HepG2 (cell line): ENCODE measurements around the gene DNAL4. TPM values are rescaled to one million over a fixed set of nuclear protein-coding genes. Genes with fewer than 3 reads are reported as not detected.
A peak's percentile ranks its signal among the peaks of the same experiment; 100 is the strongest.

ENCODE experiments used
- ATAC-seq: fragments of 200-7000 bp; cut with Tn5 transposase; 3 replicates; pipeline ENCODE4 v1.9.1; 2020; ENCODE audit warnings: mild to moderate bottlenecking, moderate library complexity
- BruUV-seq: library from RNA; stranded (reverse); fragments of 400-500 nt; replicated peaks from 2 replicates; lab custom pipeline; 2021; lab: Mats Ljungman, UMichigan
- CTCF ChIA-PET: fragments of 300-600 bp; formaldehyde crosslinking; extraction: SDS; loops from one replicate; lab custom pipeline; 2021; ENCODE audit warnings: low total read pairs, inconsistent platforms, low intra/inter-chr PET ratio; lab: Yijun Ruan, JAX
- POLR2A ChIA-PET: fragments of 350-600 bp; sonication (Branson Sonifier 250); formaldehyde crosslinking; loops from one replicate; lab custom pipeline; 2020; ENCODE audit warnings: antibody characterized with exemption, inconsistent platforms; lab: Yijun Ruan, JAX
- DNase-seq: peaks from one replicate; pipeline ENCODE4 v3.0.0-alpha.2; 2015; ENCODE audit warnings: low spot score
- FAIRE-seq: peaks from 3 replicates; lab custom pipeline; 2011; peaks lifted over from hg19 to GRCh38; lab: Jason Lieb, UNC
- H2AFZ ChIP-seq: one replicate; pipeline ENCODE4 v1.6.1; 2011; ENCODE audit warnings: low read length, inconsistent platforms
- H3K27ac ChIP-seq: fragments of 300-600 bp; 3 replicates; pipeline ENCODE4 v1.8.0; 2011; ENCODE audit warnings: mixed run types, mild to moderate bottlenecking, mixed read lengths, low read length, inconsistent platforms; ENCODE audit not compliant: insufficient read depth; ENCODE audit errors: extremely low read length
- H3K27me3 ChIP-seq, 2 experiments: fragments of 200-600 bp in 1 of 2; 2 replicates in 1 of 2; 3 replicates in 1 of 2; pipeline versions ENCODE4 v1.6.0 to v1.8.0; 2011; ENCODE audit warnings: low read length in 2 of 2, mild to moderate bottlenecking in 2 of 2, moderate library complexity in 2 of 2, inconsistent platforms in 1 of 2; ENCODE audit not compliant: insufficient read depth in 2 of 2, control insufficient read depth in 1 of 2
- H3K36me3 ChIP-seq, 2 experiments: fragments of 200-600 bp in 1 of 2; replicated peaks in 1 of 2; 2 replicates in 1 of 2; 3 replicates in 1 of 2; pipeline versions ENCODE4 v1.5.1 to v1.8.0; 2011; ENCODE audit warnings: low read length in 2 of 2, inconsistent platforms in 1 of 2; ENCODE audit not compliant: insufficient read depth in 2 of 2, control insufficient read depth in 1 of 2
- H3K4me1 ChIP-seq: 2 replicates; pipeline ENCODE4 v1.5.1; 2012; ENCODE audit warnings: low read length, inconsistent platforms; ENCODE audit not compliant: insufficient read depth
- H3K4me2 ChIP-seq: 2 replicates; pipeline ENCODE4 v1.6.0; 2011; ENCODE audit warnings: low read depth, low read length, inconsistent platforms
- H3K4me3 ChIP-seq, 3 experiments: fragments of 200-600 bp in 1 of 3; sonication (generic), shearing (Covaris generic) in 1 of 3; replicated peaks in 1 of 3; 2 replicates each; pipeline ENCODE4 v1.5.1; 2011 to 2016; ENCODE audit warnings: low read length in 3 of 3, inconsistent platforms in 2 of 3, low read depth in 2 of 3, mild to moderate bottlenecking in 2 of 3, control low read depth in 1 of 3, mixed read lengths in 1 of 3; ENCODE audit not compliant: insufficient read depth in 1 of 3
- H3K79me2 ChIP-seq: one replicate; pipeline ENCODE4 v1.6.1; 2011; ENCODE audit warnings: low read length, inconsistent platforms; ENCODE audit not compliant: insufficient read depth
- H3K9ac ChIP-seq: 2 replicates; pipeline ENCODE4 v1.6.0; 2011; ENCODE audit warnings: mild to moderate bottlenecking, low read depth, low read length, inconsistent platforms; ENCODE audit not compliant: insufficient read depth
- H3K9me3 ChIP-seq: 2 replicates; pipeline ENCODE4 v1.5.1; 2012; ENCODE audit warnings: mild to moderate bottlenecking, low read length
- H4K20me1 ChIP-seq: 2 replicates; pipeline ENCODE4 v1.6.0; 2011; ENCODE audit warnings: inconsistent platforms, mild to moderate bottlenecking, low read length, moderate library complexity; ENCODE audit not compliant: insufficient read depth
- ATF7 ChIP-seq, 2 experiments: fragments of 450-650 bp in 1 of 2; sonication (generic) in 1 of 2; formaldehyde crosslinking in 1 of 2; IDR thresholded peaks; 2 replicates each; pipeline versions ENCODE4 v1.4.0 to v1.6.1; 2016 to 2020; ENCODE audit warnings: antibody characterized with exemption in 1 of 2, mild to moderate bottlenecking in 1 of 2, missing genetic modification reagents in 1 of 2
- CREB1 ChIP-seq, 2 experiments: fragments of 450-650 bp in 1 of 2; IDR thresholded peaks; 2 replicates each; pipeline ENCODE4 v1.6.1; 2016 to 2017; ENCODE audit warnings: control low read depth in 1 of 2, mild to moderate bottlenecking in 1 of 2, missing compliant biosample characterization in 1 of 2, missing genetic modification characterization in 1 of 2
- DBP ChIP-seq: sonication (generic); formaldehyde crosslinking; IDR thresholded peaks from 2 replicates; pipeline ENCODE4 v1.4.0; 2020; ENCODE audit warnings: missing genetic modification reagents; ENCODE audit errors: not compliant biosample characterization
- HCFC1 ChIP-seq: fragments of 150-350 bp; IDR thresholded peaks from 2 replicates; pipeline ENCODE4 v1.6.1; 2014; ENCODE audit warnings: low read depth, low read length
- PHF20 ChIP-seq: sonication (generic); formaldehyde crosslinking; IDR thresholded peaks from 2 replicates; pipeline ENCODE4 v1.5.0; 2020; ENCODE audit warnings: mild to moderate bottlenecking, missing genetic modification reagents
- SKIL ChIP-seq: sonication (generic); formaldehyde crosslinking; IDR thresholded peaks from 2 replicates; pipeline ENCODE4 v1.8.0; 2022; ENCODE audit warnings: missing genetic modification reagents, mild to moderate bottlenecking, moderate library complexity, borderline replicate concordance
- SMYD3 ChIP-seq: sonication (generic); formaldehyde crosslinking; IDR thresholded peaks from 2 replicates; pipeline ENCODE4 v1.8.1; 2023; ENCODE audit warnings: mild to moderate bottlenecking, missing genetic modification reagents
- WGBS: methylation state at CpG from one replicate; pipeline ENCODE4 v1.1.6; 2017; ENCODE audit warnings: low lambda C conversion rate; 5-methylcytosine and 5-hydroxymethylcytosine counted together
- in situ Hi-C: cut with HindIII; loops from 2 replicates; pipeline ENCODE4 v1.10.0; 2017; ENCODE audit warnings: low pct_unique_long_range_greater_than_20kb; ENCODE audit not compliant: extremely low pct_ligation_motif_present
- intact Hi-C: fragments of 100-400 bp; cut with micrococcal nuclease; formaldehyde crosslinking; loops from one replicate; pipeline ENCODE4 v1.10.0; 2022; ENCODE audit not compliant: unreplicated experiment
- polyA plus RNA-seq, 8 experiments: library from polyadenylated mRNA; depleted of rRNA in 3 of 8; stranded (reverse) in 7 of 8; unstranded in 1 of 8; fragments of >200 nt; fragmentation: Illumina TruSeq in 4 of 8; extraction: Trizol in 4 of 8; gene quantifications; 2 replicates each; pipeline versions ENCODE4 v1.2.1 to v1.2.3, GENCODE V29; 2011 to 2016; ENCODE audit warnings: low read depth in 4 of 8, missing spikeins in 1 of 8, mixed read lengths in 1 of 8; ENCODE audit not compliant: insufficient read depth in 1 of 8
- total RNA-seq, 5 experiments: library from RNA; depleted of rRNA; stranded (reverse); fragments of >200 nt; fragmentation: Illumina TruSeq; extraction: Trizol; gene quantifications; 2 replicates each; pipeline ENCODE4 v1.2.3, GENCODE V29; 2016; ENCODE audit warnings: low read depth in 1 of 5

The DNAL4 gene
- total and polyA plus RNA-seq, 2 of the 13 experiments (the other 11 are each of a cell fraction or from before 2014, with no cell fraction given) = 8.0 to 10.7 TPM

GRCh38 chr22:38799265-38800002 is 5.5 kb upstream of the DNAL4 start:
- no peak overlapping the region for H3K4me2 ChIP-seq
- no TSS peak for BruUV-seq
- ChIA-PET POLR2A (no interaction called here), CTCF (no interaction called here)
- H3K36me3 ChIP-seq = no peaks in the 10 kb centered on the region
- no peak for ATAC-seq
- H2AFZ ChIP-seq = no peak overlapping the region
- H3K79me2 ChIP-seq = no peaks in the 10 kb centered on the region
- no peak for TF ChIP-seq PHF20 (CRISPR knock-in tag)
- TF ChIP-seq SKIL = no peak
- TF ChIP-seq SMYD3 (CRISPR knock-in tag) = no peak
- peak; percentile 35; the same call in 1 of the 2 replicates for TF ChIP-seq CREB1 (IDR thresholded peaks at IDR 0.05)
- TF ChIP-seq CREB1 (CRISPR knock-in tag; IDR thresholded peaks at IDR 0.05) = no peak
- TF ChIP-seq HCFC1 = no peak
- TF ChIP-seq DBP (CRISPR knock-in tag) = no peak
- TF ChIP-seq ATF7 (IDR thresholded peaks at IDR 0.05) = peak; percentile 73
- TF ChIP-seq ATF7 (CRISPR knock-in tag; IDR thresholded peaks at IDR 0.05) = no peak
- intact Hi-C loops (no loop called here), in situ Hi-C loops (no loop called here)
- H3K9ac ChIP-seq = no peak overlapping the region
- H3K9me3 ChIP-seq = no peaks in the 10 kb centered on the region
- no peak for FAIRE-seq
- no peak for DNase-seq
- peaks cover 0 to 14% of the 10 kb centered on the region in 2 experiments; a peak in 3 of 5 replicates for H3K27me3 ChIP-seq
- H3K27ac ChIP-seq = no peak overlapping the region
- H3K4me3 ChIP-seq = no peak overlapping the region
- H4K20me1 ChIP-seq = no peaks in the 10 kb centered on the region
- WGBS = 26% methylated on average over 3 of the region's 6 CpGs
- H3K4me1 ChIP-seq = peaks cover 21% of the 10 kb centered on the region
